ENCODE results near the gene DRAXIN.

Gene DRAXIN, protein sequence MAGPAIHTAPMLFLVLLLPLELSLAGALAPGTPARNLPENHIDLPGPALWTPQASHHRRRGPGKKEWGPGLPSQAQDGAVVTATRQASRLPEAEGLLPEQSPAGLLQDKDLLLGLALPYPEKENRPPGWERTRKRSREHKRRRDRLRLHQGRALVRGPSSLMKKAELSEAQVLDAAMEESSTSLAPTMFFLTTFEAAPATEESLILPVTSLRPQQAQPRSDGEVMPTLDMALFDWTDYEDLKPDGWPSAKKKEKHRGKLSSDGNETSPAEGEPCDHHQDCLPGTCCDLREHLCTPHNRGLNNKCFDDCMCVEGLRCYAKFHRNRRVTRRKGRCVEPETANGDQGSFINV

GRCh38 chr1:11691302-11691914 is at the start of gene DRAXIN:
Gene DRAXIN (plus strand): TSS chr1:11691710. CDS start chr1:11706259, 14,549 bp downstream.
- DNase-seq (ENCODE audit: low read depth in 2 of 2): no peak

DNA sequence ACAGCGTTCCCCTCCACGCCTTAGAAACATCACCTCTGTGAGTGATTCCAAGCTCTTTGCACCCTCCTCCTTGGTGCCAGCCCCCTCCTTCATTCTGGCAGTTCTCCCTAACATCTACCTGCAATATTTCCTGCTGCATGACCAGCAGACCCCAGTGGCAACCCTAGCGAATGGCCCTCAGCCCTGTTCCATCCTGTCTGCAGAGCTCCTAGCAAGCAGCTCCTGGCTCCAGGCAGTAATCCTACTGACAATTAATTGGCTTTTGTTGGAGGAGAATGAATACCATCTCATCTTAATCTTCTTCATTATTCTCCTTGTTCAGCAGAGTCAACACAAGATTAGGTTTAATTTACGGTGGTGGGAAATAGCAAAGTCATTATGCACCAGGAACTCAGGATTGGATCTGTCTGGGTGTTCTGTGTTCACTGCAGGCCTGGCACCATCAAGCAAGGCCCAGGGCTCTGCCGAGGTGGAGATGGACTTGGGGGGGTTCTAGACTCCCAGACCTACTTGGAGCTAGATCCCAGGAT is 49.7 kb upstream of the DRAXIN start:
- DNase-seq (ENCODE audit: low read depth in 2 of 2): no peak

GRCh38 chr1:11642418-11643017 is 49.0 kb upstream of the DRAXIN start:
- peak; percentile 56 for DNase-seq (ENCODE audit: low read depth in 2 of 2)

GRCh38 chr1:11643782-11644181 is 47.7 kb upstream of the DRAXIN start:
- DNase-seq (ENCODE audit: low read depth in 2 of 2): no peak

- no peak for DNase-seq (ENCODE audit: low read depth in 2 of 2)
Measured at GRCh38 chr1:11645270-11645669, 46.2 kb upstream of the DRAXIN start.

DNA sequence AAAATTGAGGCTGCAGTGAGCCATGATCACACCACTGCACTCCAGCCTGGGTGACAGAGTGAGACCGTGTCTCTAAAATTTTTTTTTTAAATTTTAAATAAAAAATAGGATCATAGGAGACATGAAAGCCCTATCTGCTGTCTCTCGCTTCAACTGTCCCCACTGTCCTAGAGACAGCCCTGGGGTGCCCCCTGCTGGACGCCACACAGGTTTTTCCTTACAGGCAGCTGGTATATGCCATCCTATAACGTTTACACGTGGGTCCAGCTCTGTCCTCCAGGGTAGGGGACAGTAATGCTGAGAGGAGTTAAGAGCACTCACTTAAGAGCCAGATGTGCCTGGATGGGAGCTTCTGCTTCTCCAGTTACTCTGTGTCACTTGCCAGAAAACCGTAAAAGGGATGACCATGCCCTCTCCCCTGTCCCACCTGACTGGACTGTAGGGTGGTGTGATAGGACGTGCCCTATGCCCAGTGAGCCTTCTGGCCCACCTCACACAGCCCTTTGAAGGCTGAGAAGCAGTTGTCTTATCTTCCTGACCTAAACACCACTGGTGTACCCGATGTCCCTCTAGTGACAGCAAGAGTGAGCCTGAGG is 45.7 kb upstream of the DRAXIN start:
- DNase-seq (ENCODE audit: low read depth in 2 of 2): peak; percentile 80 to 84

DNA sequence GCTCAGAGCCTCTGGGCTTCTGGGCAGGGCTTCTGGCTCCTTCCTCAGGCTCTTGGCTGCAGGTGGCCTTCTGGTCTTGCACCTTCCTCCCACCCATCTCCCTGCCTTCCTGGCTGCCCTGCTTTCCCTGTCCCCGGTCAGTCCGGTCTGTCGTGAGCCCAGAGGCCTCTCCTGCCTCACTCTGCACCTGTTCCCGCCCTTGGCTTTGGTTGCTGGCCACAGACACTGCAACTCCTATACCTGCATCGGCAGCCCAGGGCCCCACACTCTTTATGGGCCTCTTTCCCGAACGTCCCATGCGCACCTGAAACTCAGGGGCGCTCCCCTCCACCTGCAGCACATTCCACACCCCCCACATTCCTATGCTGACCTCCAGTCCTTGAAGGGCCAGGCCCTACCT is 45.2 kb upstream of the DRAXIN start:
- no peak for DNase-seq (ENCODE audit: low read depth in 2 of 2)

- DNase-seq (ENCODE audit: low read depth in 2 of 2): no peak
Measured at GRCh38 chr1:11647333-11647732, 44.2 kb upstream of the DRAXIN start.

DNA sequence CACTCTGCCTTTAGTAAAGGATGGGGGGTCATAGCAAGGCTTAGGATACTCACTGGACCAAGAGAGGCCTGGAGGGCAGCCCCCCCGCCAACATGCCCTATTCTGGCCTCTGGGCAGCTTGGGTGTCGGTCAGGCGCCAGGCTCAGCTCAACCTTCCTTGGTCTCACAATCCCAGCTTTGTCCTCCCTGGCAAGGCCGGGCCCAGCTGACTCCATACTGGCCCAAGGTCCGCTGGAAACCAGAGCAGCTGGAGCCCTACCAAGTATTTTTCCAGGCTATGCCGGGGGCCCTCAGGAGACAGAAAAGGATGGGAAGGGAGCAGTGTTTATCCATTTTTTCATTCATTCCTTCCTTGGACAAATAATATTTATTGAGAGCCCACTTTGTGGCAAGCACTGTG is 43.5 kb upstream of the DRAXIN start:
- no peak for DNase-seq (ENCODE audit: low read depth in 2 of 2)

DNA sequence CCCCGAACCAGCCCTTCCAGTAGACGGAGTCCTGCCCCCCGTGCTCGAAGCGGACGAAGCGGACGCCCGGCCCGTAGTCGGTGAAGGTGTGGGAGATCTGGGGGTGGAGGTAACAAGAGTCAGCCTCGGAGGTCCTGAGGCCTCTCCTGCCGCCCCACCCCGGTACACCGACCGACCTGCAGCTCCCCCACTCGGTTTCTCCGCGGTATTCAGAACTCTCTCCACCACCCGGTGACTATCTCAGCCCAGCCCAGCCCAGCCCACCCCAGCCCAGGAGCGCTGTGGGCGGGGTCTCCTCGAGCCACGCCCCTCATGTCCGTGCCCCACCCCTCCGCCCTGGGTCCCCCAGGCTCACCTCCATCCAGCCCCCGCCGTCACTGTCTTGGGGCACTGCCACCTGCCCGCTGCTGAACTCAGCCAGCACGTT is 42.8 kb upstream of the DRAXIN start:
- peak in 1 of 2 donors; percentile 42 for DNase-seq (ENCODE audit: low read depth in 2 of 2)

- no peak for DNase-seq (ENCODE audit: low read depth in 2 of 2)
Measured at GRCh38 chr1:11649237-11649623, 42.3 kb upstream of the DRAXIN start.

GRCh38 chr1:11649624-11650330 is 41.7 kb upstream of the DRAXIN start:
- no peak for DNase-seq (ENCODE audit: low read depth in 2 of 2)

GRCh38 chr1:11650331-11650991 is 41.0 kb upstream of the DRAXIN start:
- peak; percentile 72 to 78 for DNase-seq (ENCODE audit: low read depth in 2 of 2)

DNA sequence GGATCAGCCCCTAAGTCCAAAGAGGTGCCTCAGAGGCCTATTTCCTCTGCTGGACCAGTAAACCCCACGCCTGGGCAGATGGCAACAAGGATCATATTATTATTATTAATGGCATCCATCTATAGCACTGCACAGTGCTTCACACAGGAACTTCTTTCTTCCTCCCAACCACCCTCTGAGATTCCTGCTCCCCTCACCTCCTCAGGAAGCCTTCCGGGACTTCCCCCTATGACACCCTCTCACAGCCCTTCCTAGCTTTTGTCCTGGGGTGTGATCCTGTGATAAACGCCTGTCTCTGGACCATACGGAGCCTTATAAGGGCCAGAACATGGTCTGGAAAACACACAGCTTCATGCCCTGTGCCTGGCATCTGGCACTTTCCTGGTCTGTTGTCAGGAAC is 40.5 kb upstream of the DRAXIN start:
- DNase-seq (ENCODE audit: low read depth in 2 of 2): no peak

DNA sequence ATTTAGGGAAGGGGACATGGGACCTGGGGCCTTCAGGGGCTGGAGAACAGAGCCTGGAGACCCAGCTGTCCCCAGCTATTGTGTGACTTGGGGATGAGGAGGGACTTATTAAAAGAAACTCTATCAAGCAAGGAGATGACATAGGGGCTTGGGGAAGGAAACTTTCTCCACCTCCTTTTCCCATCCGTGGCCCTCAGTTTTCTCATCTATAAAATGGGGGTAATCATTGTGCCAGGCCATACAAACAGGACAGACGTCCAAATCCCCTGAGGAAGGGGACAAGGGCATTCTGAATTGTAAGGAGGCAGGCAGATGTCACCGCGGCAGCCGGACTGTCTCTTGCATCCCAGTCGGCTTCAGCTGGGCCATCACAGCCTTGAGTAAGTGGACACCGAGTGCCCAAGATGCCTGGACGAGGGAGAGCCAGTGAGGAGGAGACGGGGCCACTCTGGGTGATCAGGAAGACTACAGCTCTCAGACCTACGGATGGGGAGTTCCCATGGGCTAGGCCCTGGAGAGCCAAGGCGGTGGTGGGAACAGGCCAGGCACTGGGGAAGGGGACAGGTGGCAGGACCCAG is 39.2 kb upstream of the DRAXIN start:
- DNase-seq (ENCODE audit: low read depth in 2 of 2): no peak

DNA sequence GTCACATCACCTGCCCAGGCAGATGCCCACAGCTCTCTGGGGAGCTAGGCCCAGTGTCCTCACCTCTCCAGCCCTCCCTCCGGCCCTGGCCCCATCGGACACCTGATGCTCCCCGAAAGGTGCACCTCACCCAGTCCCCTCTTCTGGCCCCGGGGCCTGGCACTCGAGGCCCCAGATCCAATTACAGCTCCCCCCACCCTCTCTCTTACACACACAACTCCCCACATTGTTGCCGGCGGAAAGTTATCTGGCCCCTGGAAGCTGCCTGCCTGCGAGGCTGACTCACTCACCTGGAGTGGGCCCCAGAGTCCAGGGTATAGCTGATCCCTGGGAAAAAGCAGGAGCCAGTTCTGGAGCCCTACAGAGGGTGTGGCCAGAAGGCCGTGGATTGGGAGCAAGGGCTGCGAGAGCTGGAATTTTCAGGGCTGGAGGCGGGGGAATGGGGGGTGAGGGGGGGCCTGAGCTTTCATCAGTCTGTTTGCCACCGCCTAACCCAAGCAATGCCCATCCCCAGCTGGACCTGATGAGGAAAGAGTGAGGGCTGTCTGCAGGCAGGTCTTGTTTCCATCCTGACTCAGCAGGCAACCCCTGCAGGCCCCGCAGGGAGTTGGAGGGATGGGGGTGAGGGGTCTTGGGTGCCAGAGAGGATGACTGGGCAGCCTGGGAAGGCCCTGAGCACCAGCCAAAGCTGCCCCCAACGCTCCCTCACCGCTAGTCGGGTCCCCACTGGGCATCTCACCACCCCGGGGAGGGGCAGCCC is 38.2 kb upstream of the DRAXIN start:
- no peak for DNase-seq (ENCODE audit: low read depth in 2 of 2)

DNA sequence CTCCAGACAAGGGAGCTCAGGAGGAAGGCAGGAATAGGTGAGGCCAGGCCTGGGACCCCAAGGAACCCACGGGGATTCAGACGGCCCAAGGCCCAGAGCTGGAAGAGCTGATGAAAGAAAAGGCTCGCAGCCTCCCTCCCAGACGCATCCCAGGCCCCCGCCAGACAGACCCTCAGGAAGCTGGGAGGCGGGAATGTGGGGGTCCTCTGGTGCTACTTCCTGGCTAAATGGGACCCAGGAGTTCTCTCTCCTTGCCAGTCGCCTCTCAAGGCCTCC is 37.7 kb upstream of the DRAXIN start:
- no peak for DNase-seq (ENCODE audit: low read depth in 2 of 2)

DNA sequence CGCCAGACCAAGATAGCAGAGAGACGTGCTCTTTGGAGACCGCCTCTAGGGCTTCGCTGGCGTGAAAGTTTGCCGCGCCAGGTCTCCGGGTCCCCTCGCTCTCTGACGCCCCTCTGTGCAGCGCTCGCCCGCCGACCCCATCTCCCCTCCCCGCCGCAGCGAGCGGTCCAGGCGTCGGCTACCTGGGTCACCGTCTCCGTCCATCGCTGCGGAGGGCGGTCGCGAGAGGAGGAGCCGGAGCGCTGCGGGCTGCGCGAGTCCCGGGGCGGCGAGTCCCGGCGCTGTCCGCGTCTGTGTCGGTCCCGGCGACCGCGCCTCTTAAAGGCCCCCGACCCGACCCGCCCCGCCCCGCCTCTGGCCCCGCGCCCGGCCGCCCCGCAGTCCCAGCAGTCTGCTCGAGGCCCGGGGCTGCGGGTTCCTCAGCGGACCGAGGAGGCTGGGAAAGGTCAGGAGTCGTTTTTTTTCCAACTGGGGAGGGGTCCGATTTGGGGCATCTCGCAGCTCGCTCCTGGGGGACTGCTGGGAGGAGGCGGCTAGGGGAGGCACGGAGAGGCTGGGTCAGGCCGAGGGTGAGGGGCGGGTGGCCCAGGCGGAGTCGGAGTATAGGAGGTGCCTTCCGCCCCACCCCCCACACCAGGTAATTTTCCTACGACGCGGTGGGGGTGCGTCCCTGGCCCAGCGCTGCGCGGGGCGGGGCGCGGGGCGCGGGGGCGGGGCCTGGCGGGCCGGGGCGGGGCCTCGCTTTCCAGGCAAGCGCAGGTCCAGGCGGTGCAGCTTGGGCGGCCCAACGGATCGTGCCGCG is 37.2 kb upstream of the DRAXIN start, which contains the start of the genes FBXO2 and FBXO44:
TSS of gene FBXO2 (minus strand) at position 293 of the 802 bp plus-strand sequence. CDS start at position 204, 89 bp downstream.
TSS of gene FBXO44 (plus strand) at position 741 of the 802 bp plus-strand sequence. CDS start 959 bp downstream, outside the sequence.
- DNase-seq (ENCODE audit: low read depth in 2 of 2): peak; percentile 60 to 61

Measured in stimulated activated CD4-positive, alpha-beta T cell treated with anti-CD3 and anti-CD28 coated beads, Interleukin-4, amount 100 ng/mL, for 48 hours (primary cell).